ENCODE results near the gene SPSB4. TPM values are rescaled to one million over a fixed set of nuclear protein-coding genes. Genes with fewer than 3 reads are reported as not detected.
A peak's percentile ranks its signal among the peaks of the same experiment; 100 is the strongest.
"Not testable (repeated sequence)": the region's sequence is repeated elsewhere in the genome, so short reads cannot be mapped to it uniquely, and the experiment has no call there.

The SPSB4 gene
- not detected in 2 replicates for total RNA-seq

GRCh38 chr3:141050576-141051442 lies at the start of gene SPSB4:
Gene SPSB4 (plus strand): TSS chr3:141051347. CDS start chr3:141066105, 14,758 bp downstream.
- DNase-seq (ENCODE audit: low read depth, low spot score): no peak

GRCh38 chr3:141006344-141006743 lies 44.8 kb upstream of the SPSB4 start:
- no peak for DNase-seq (ENCODE audit: low read depth, low spot score)

GRCh38 chr3:141009496-141009895 lies 41.7 kb upstream of the SPSB4 start:
- no peak for DNase-seq (ENCODE audit: low read depth, low spot score)

- peak; percentile 10 for DNase-seq (ENCODE audit: low read depth, low spot score)
These were observed 39.7 kb upstream of the SPSB4 start for GRCh38 chr3:141011232-141011996.

- no peak for DNase-seq (ENCODE audit: low read depth, low spot score)
These were observed 39.2 kb upstream of the SPSB4 start for GRCh38 chr3:141011997-141012262.

- no peak for DNase-seq (ENCODE audit: low read depth, low spot score)
These were observed 38.6 kb upstream of the SPSB4 start for GRCh38 chr3:141012571-141012970.

- DNase-seq (ENCODE audit: low read depth, low spot score): no peak
These were observed 35.7 kb upstream of the SPSB4 start for GRCh38 chr3:141015481-141015880.

GRCh38 chr3:141017366-141018322 lies 33.5 kb upstream of the SPSB4 start:
- DNase-seq (ENCODE audit: low read depth, low spot score): not testable (repeated sequence)

- DNase-seq (ENCODE audit: low read depth, low spot score): no peak
These were observed 31.9 kb upstream of the SPSB4 start for GRCh38 chr3:141019244-141019643.

- no peak for DNase-seq (ENCODE audit: low read depth, low spot score)
These were observed 30.9 kb upstream of the SPSB4 start for GRCh38 chr3:141020143-141020830.

GRCh38 chr3:141021261-141021660 lies 29.9 kb upstream of the SPSB4 start:
- no peak for DNase-seq (ENCODE audit: low read depth, low spot score)

GRCh38 chr3:141030296-141030695 lies 20.9 kb upstream of the SPSB4 start:
- no peak for DNase-seq (ENCODE audit: low read depth, low spot score)

GRCh38 chr3:141039589-141039988 lies 11.6 kb upstream of the SPSB4 start:
- no peak for DNase-seq (ENCODE audit: low read depth, low spot score)

- DNase-seq (ENCODE audit: low read depth, low spot score): no peak
These were observed 6.2 kb upstream of the SPSB4 start for GRCh38 chr3:141044695-141045641.

GRCh38 chr3:141045849-141046248 lies 5.3 kb upstream of the SPSB4 start:
- DNase-seq (ENCODE audit: low read depth, low spot score): no peak

- no peak for DNase-seq (ENCODE audit: low read depth, low spot score)
These were observed 4.0 kb upstream of the SPSB4 start for GRCh38 chr3:141047168-141047567.

GRCh38 chr3:141049681-141050080 lies 1.5 kb upstream of the SPSB4 start:
- no peak for DNase-seq (ENCODE audit: low read depth, low spot score)

GRCh38 chr3:141051443-141052200 lies 475 bp downstream of the SPSB4 start:
- no peak for DNase-seq (ENCODE audit: low read depth, low spot score)

Data from pulmonary artery endothelial cell (primary cell).